ENCODE results near the gene ALG6. TPM values are rescaled to one million over a fixed set of nuclear protein-coding genes. Genes with fewer than 3 reads are reported as not detected.

ALG6 gene
- polyA plus RNA-seq, 1 experiment, result 3.1 TPM

GRCh38 chr1:63486629-63487028, 119.2 kb downstream of the ALG6 start:
- H3K36me3 ChIP-seq (ENCODE audit: control insufficient read depth, insufficient read depth, low read length), result no peaks in the 10 kb centered on the region
- POLR2A ChIA-PET, result no interaction called here
- no peak for DNase-seq (ENCODE audit: low read depth)
- no peak for TF ChIP-seq CTCF (IDR thresholded peaks at IDR 0.05; ENCODE audit: insufficient read depth, low read depth, low read length)
- CTCF ChIA-PET, result no interaction called here
- no peak overlapping the region for H3K4me3 ChIP-seq (ENCODE audit: low read depth, low read length)
- H3K27me3 ChIP-seq (ENCODE audit: control insufficient read depth, insufficient read depth, low read length), result no peaks in the 10 kb centered on the region

GRCh38 chr1:63487336-63488065, 120.1 kb downstream of the ALG6 start:
- H3K36me3 ChIP-seq (ENCODE audit: control insufficient read depth, insufficient read depth, low read length), result no peaks in the 10 kb centered on the region
- peak; percentile 15 for DNase-seq (ENCODE audit: low read depth)
- no peaks in the 10 kb centered on the region for H3K27me3 ChIP-seq (ENCODE audit: control insufficient read depth, insufficient read depth, low read length)
- TF ChIP-seq CTCF (IDR thresholded peaks at IDR 0.05; ENCODE audit: insufficient read depth, low read depth, low read length), result no peak
- ChIA-PET CTCF (no interaction called here), POLR2A (no interaction called here)
- no peak overlapping the region for H3K4me3 ChIP-seq (ENCODE audit: low read depth, low read length)

Small RNA genes lying within 50 kb of the gene (small RNA-seq; reads per million reads assigned to genes)
- gene MIR6068 (ENCODE audit: insufficient read length, low read depth, low replicate concordance), result not detected
- gene RF00019 (ENCODE audit: insufficient read length, low read depth, low replicate concordance), result not detected

Other genes starting within 250 kb of the ALG6 start
- gene FOXD3, start 45.1 kb upstream of the ALG6 start, polyA plus RNA-seq (2011; rRNA removed), result not detected in 2 replicates
- gene ITGB3BP, start 155.6 kb downstream of the ALG6 start, polyA plus RNA-seq (2011; rRNA removed), result 5.5 and 11.8 TPM in 2 replicates
- 0.98 and 2.2 TPM in 2 replicates for gene EFCAB7, start 155.9 kb downstream of the ALG6 start, polyA plus RNA-seq (2011; rRNA removed)
- gene PGM1, start 225.8 kb downstream of the ALG6 start, polyA plus RNA-seq (2011; rRNA removed), result 29.6 and 34.8 TPM in 2 replicates

Data from BJ (cell line).